Measurements from ENCODE around the gene HPCAL1.
"Not testable (repeated sequence)": the region's sequence is repeated elsewhere in the genome, so short reads cannot be mapped to it uniquely, and the experiment has no call there.

The HPCAL1 gene

DNA sequence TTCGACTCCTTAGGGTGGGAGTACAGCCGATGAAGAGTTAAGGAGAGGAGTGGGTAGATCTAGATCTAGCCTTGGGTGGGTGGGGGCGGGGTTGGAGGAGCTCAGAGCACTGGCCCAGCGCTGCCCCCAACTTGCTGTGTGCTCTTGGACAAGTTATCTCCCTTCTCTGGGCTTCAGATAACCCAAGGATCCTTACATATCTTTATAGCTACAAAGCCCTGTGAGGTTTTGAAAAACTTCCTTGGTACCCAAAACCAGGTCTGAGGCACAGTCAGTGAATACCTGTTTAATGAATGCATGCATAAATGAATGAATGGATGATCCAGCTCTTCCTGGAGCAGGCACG lies 146.8 kb downstream of the HPCAL1 start:
- Histone ChIP-seq H3K36me3 (ENCODE audit: control insufficient read depth, insufficient read depth, low read length) (peaks cover 14% of the 10 kb centered on the region), H3K4me3 (ENCODE audit: extremely low read depth, insufficient read depth, low read length, poor library complexity, severe bottlenecking) (peak overlapping the region; percentile 61), H3K4me1 (ENCODE audit: control insufficient read depth, insufficient read depth, low read length, poor library complexity, severe bottlenecking) (peaks cover 10% of the 10 kb centered on the region), H3K27ac (ENCODE audit: low read depth, low read length, severe bottlenecking) (no peak overlapping the region), H3K9me3 (ENCODE audit: control insufficient read depth, low read length) (no peaks in the 10 kb centered on the region)
- 83 to 88% methylated on average over 1 of the region's 5 CpGs for WGBS, 2 experiments (ENCODE audit: insufficient coverage in 2 of 2)

DNA sequence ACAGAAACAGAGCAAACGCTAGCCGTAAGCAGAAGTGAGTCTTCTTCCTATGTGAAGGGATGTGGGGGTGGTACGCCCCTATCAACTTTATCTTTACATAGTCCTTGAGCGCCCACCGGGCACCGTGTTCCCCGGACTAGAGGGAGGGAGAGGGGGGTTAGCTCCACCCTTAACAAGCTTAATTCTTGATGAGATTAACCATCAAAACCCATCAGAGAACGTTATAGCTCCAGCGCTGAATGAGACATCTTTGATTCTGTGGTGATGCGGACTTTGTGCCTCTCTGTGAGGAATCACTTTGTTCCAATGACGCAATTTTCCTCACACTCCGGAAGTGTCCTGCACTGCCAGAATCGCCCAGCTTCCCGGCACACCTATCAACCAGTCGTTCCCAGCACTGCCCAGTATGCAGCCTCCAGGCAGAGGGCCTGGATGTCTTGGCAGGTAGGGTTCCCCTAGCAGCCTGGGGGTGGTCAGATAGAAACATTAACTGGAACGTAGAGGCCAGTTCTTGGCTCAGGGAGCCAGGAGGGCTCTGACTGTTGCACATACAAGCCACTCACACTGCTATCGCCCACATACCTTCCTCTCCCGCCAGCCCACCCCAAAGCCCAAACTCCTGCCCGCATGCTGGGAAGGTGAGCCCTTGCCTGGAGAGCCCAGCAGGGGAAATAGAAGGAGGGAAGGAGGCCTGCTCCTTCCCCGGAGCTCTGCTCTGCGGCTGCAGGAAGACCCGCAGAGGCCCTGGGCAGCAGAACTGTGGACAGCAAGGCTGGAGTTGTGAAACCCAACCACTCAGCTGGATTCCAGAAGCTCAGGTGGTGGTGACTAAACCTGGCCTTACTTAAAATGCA lies 147.4 kb downstream of the HPCAL1 start:
- no peak overlapping the region for H3K4me3 ChIP-seq (ENCODE audit: extremely low read depth, insufficient read depth, low read length, poor library complexity, severe bottlenecking)
- H3K4me1 ChIP-seq (ENCODE audit: control insufficient read depth, insufficient read depth, low read length, poor library complexity, severe bottlenecking), result peaks cover 10% of the 10 kb centered on the region
- H3K9me3 ChIP-seq (ENCODE audit: control insufficient read depth, low read length), result no peaks in the 10 kb centered on the region
- H3K27ac ChIP-seq (ENCODE audit: low read depth, low read length, severe bottlenecking), result no peak overlapping the region
- WGBS, 2 experiments (ENCODE audit: insufficient coverage in 2 of 2), result 87 to 93% methylated on average over 12 to 17 of the region's 22 CpGs
- H3K36me3 ChIP-seq (ENCODE audit: control insufficient read depth, insufficient read depth, low read length), result peaks cover 8% of the 10 kb centered on the region

DNA sequence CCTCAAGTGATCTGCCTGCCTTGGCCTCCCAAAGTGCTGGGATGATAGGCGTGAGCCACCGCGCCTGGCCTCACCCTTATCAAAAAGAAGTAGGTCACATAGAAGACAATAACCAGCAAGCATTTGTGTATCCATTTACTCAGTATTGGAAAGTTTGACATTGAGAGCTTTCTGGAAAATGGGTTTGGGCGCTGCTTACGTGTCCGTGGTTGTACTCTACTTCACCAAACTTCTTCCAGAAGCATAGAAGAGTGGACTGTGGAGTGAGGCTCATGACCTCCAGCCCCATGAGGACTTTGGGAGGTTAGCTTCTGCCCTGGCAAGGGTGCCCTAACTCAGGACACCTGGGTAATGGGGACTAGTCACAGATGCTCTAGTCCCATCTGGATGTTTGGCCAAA lies 149.1 kb downstream of the HPCAL1 start:
- 95 to 100% methylated on average over 2 to 6 of the region's 6 CpGs for WGBS, 2 experiments (ENCODE audit: insufficient coverage in 2 of 2)
- H3K4me3 ChIP-seq (ENCODE audit: extremely low read depth, insufficient read depth, low read length, poor library complexity, severe bottlenecking), result no peak overlapping the region
- no peaks in the 10 kb centered on the region for H3K9me3 ChIP-seq (ENCODE audit: control insufficient read depth, low read length)
- peaks cover 3% of the 10 kb centered on the region for H3K4me1 ChIP-seq (ENCODE audit: control insufficient read depth, insufficient read depth, low read length, poor library complexity, severe bottlenecking)
- no peak overlapping the region for H3K27ac ChIP-seq (ENCODE audit: low read depth, low read length, severe bottlenecking)
- H3K36me3 ChIP-seq (ENCODE audit: control insufficient read depth, insufficient read depth, low read length), result no peaks in the 10 kb centered on the region

DNA sequence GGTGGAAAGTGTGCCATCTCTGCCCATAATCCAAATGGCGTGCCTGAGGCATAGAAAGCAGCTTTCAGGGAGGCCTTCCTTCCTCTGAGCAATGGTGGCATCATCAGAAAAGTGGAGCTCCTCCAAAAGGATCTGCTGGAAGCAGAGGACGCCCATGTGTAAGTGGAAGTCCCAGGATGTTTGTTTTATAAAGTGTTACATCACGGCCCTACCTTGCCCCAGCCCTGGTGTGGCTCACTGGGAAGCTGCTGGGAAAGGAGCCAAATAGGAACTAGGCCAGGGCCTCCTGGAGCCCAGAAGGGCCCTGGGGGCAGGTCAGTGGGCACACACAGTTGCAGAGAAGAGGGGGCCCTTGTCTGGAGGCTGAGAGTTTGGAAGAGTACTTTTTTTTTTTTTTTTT lies 149.6 kb downstream of the HPCAL1 start:
- Histone ChIP-seq H3K27ac (ENCODE audit: low read depth, low read length, severe bottlenecking) (no peak overlapping the region), H3K4me1 (ENCODE audit: control insufficient read depth, insufficient read depth, low read length, poor library complexity, severe bottlenecking) (peaks cover 3% of the 10 kb centered on the region), H3K9me3 (ENCODE audit: control insufficient read depth, low read length) (no peaks in the 10 kb centered on the region), H3K4me3 (ENCODE audit: extremely low read depth, insufficient read depth, low read length, poor library complexity, severe bottlenecking) (no peak overlapping the region), H3K36me3 (ENCODE audit: control insufficient read depth, insufficient read depth, low read length) (no peaks in the 10 kb centered on the region)
- 88 to 100% methylated on average over 3 of the region's 3 CpGs for WGBS, 2 experiments (ENCODE audit: insufficient coverage in 2 of 2)

DNA sequence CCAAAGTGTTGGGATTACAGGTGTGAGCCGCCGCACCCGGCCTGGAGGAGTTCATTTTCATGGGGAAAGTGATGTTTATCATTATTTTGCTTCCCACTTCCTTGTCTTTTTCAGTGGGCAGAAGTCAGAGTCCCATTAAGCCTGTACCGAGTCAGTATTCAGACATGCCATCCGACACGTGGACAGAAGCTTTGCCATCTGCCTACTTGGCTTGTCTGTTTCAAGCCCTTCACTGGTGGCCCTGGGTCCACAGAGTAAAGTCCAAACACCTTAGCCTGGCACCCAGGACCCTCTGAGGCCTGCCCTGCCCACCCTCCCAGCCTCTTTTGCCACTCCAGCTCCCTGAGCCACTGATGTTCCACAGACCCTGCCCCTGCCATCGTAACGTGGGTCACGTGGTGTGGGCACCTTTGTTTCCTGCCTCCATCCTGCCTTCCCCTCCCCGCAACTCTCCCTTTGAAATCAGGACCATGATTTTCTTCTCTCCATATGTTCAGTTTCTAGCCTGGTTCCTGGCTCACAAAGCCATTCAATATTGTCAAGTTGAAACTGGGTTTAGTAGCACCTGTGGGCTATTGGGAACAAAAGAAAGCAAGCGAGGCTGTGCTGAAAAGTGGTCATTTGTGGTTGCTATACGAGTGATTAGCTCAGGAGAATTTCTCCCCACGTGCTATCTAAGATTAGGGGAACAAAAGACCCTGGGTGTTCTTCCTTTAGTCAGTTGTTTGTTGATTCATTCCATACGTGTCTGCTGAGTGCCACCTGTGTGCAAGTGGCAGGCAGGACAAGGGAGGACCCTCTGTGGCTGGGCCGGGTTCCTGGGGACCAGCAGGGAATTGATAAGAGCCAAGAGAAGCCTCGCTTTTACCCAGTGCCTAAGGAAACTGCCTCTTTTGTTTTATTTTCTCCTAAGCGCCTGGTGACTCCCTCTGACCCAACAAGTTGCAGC lies 150.5 kb downstream of the HPCAL1 start:
- H3K9me3 ChIP-seq (ENCODE audit: control insufficient read depth, low read length), result no peaks in the 10 kb centered on the region
- no peak overlapping the region for H3K27ac ChIP-seq (ENCODE audit: low read depth, low read length, severe bottlenecking)
- WGBS, 2 experiments (ENCODE audit: insufficient coverage in 2 of 2), result 86 to 89% methylated on average over 14 of the region's 17 CpGs
- peaks cover 3% of the 10 kb centered on the region for H3K4me1 ChIP-seq (ENCODE audit: control insufficient read depth, insufficient read depth, low read length, poor library complexity, severe bottlenecking)
- H3K36me3 ChIP-seq (ENCODE audit: control insufficient read depth, insufficient read depth, low read length), result no peaks in the 10 kb centered on the region
- H3K4me3 ChIP-seq (ENCODE audit: extremely low read depth, insufficient read depth, low read length, poor library complexity, severe bottlenecking), result no peak overlapping the region

DNA sequence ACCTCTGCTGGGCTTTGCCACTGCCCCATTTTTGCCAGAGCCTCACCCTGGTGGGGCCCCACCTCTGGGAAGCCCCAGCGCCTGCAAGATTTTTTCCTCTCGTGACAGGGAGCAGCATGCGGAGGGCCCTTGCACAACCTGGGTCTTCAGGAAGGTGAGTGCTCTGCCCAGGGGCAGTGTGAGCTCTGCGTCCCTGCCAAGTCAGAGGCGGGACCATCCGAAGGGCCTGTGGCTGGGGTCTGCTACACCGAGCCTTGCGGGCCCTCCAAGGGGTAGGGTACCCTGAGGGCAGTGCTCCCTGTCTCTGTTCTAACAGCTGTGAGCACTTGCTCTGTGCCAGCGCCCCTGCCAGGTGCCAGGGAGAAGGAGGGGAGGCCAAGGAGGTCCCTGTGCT lies 151.2 kb downstream of the HPCAL1 start:
- no peaks in the 10 kb centered on the region for H3K9me3 ChIP-seq (ENCODE audit: control insufficient read depth, low read length)
- WGBS, 2 experiments (ENCODE audit: insufficient coverage in 2 of 2), result 89 to 91% methylated on average over 4 to 6 of the region's 9 CpGs
- H3K27ac ChIP-seq (ENCODE audit: low read depth, low read length, severe bottlenecking), result no peak overlapping the region
- H3K4me1 ChIP-seq (ENCODE audit: control insufficient read depth, insufficient read depth, low read length, poor library complexity, severe bottlenecking), result peaks cover 3% of the 10 kb centered on the region
- no peaks in the 10 kb centered on the region for H3K36me3 ChIP-seq (ENCODE audit: control insufficient read depth, insufficient read depth, low read length)
- no peak overlapping the region for H3K4me3 ChIP-seq (ENCODE audit: extremely low read depth, insufficient read depth, low read length, poor library complexity, severe bottlenecking)

DNA sequence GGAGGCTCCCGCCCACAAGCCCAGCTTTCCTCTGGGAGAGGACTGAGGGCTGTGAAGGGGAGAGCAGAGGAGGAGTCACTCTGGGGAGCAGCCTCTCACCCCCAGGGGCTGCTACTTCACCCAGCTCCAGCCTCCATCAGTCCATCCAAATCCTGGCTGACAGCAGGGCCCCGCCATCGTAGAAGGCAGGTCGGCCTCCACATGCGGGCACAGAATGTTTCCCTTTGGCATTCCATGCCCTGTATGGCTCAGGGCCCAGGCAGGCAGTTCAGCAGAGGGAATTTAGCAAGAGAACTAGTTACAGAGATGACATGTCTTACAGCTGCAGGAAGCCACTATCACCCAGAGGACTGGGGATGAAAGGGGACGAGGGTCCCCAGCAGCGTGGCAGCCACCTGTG lies 151.8 kb downstream of the HPCAL1 start:
- H3K9me3 ChIP-seq (ENCODE audit: control insufficient read depth, low read length), result no peaks in the 10 kb centered on the region
- peaks cover 3% of the 10 kb centered on the region for H3K4me1 ChIP-seq (ENCODE audit: control insufficient read depth, insufficient read depth, low read length, poor library complexity, severe bottlenecking)
- no peaks in the 10 kb centered on the region for H3K36me3 ChIP-seq (ENCODE audit: control insufficient read depth, insufficient read depth, low read length)
- WGBS, 2 experiments (ENCODE audit: insufficient coverage in 2 of 2), result 93 to 100% methylated on average over 5 to 6 of the region's 7 CpGs
- no peak overlapping the region for H3K4me3 ChIP-seq (ENCODE audit: extremely low read depth, insufficient read depth, low read length, poor library complexity, severe bottlenecking)
- no peak overlapping the region for H3K27ac ChIP-seq (ENCODE audit: low read depth, low read length, severe bottlenecking)

DNA sequence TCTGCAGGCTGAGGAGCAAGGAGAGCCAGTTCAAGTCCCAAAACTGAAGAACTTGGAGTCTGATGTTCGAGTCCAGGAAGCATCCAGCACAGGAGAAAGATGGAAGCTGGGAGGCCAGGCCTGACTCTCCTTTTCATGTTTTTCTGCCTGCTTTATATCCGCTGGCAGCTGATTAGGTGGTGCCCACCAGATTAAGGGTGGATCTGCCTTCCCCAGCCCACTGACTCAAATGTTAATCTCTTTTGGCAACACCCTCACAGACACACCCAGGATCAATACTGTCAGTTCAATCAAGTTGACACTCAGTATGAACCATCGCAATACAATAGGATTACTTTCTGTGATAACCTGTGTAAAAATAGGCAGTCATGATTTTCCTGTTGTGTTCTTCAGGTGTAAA lies 154.5 kb downstream of the HPCAL1 start:
- not testable (repeated sequence) for H3K27ac ChIP-seq (ENCODE audit: low read depth, low read length, severe bottlenecking); H3K4me3 ChIP-seq (ENCODE audit: extremely low read depth, insufficient read depth, low read length, poor library complexity, severe bottlenecking); H3K9me3 ChIP-seq (ENCODE audit: control insufficient read depth, low read length); H3K4me1 ChIP-seq (ENCODE audit: control insufficient read depth, insufficient read depth, low read length, poor library complexity, severe bottlenecking); H3K36me3 ChIP-seq (ENCODE audit: control insufficient read depth, insufficient read depth, low read length)
- 91 to 100% methylated on average over 1 to 2 of the region's 3 CpGs for WGBS, 2 experiments (ENCODE audit: insufficient coverage in 2 of 2)

DNA sequence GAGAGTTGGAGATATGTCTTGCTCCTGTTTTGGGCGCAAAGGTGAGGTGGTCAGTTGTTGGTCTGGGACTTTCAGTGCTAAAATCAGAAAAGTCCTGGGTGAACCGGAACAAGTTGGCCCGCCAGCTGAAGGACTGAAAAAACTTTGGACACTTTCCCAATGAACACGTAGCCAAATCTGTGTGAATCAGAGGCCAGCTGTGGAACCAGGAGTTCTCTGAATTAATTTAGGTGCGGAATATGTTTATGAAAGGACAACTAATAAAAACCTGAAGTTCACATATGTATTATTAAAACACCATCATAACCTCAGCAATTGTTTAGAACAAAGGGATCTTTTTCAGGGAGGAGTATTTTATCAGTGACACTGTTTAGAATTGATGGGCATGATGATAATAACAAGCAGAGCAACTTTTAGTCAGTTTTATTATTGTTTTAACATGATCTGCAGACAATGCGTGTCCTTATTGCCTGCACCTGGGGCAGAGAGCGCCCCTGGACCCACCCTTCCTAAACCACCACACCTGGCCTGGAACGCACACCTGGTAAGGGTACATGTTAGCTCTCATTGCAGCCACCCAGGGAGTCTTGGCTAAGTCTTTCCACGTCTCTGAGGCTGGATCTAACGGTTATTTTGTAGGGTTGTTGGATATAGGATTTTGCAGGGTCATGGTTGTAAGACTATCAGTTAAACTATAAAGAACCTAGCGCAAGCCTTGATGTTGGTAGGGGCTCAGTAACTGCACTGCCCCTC lies 155.3 kb downstream of the HPCAL1 start:
- Histone ChIP-seq H3K27ac (ENCODE audit: low read depth, low read length, severe bottlenecking) (no peak overlapping the region), H3K4me1 (ENCODE audit: control insufficient read depth, insufficient read depth, low read length, poor library complexity, severe bottlenecking) (no peaks in the 10 kb centered on the region)
- 89 to 95% methylated on average over 6 to 10 of the region's 11 CpGs for WGBS, 2 experiments (ENCODE audit: insufficient coverage in 2 of 2)

DNA sequence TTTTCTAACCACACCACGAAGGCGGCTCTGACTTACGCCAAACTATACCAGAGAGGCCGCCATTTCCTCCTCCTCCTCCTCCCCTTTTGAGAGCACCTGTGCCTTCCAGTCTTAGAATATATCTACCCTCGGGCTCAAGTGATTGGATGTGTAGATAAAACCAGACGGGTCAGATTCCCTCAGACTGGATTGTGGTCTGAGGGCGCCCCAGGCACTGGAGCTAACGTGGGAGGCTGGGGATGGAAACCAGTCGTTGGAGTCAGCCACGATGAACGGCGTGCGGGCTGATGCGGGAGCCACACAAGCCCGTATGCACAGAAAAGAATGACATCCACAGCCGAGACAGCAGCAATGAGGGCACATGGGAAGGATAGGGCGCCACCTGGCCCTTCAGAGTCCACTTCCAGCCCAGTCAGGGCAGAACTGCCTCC lies 157.7 kb downstream of the HPCAL1 start:
- no peaks in the 10 kb centered on the region for H3K36me3 ChIP-seq (ENCODE audit: control insufficient read depth, insufficient read depth, low read length)
- H3K9me3 ChIP-seq (ENCODE audit: control insufficient read depth, low read length), result no peaks in the 10 kb centered on the region
- no peaks in the 10 kb centered on the region for H3K4me1 ChIP-seq (ENCODE audit: control insufficient read depth, insufficient read depth, low read length, poor library complexity, severe bottlenecking)
- no peak overlapping the region for H3K4me3 ChIP-seq (ENCODE audit: extremely low read depth, insufficient read depth, low read length, poor library complexity, severe bottlenecking)
- 78 to 92% methylated on average over 8 to 12 of the region's 17 CpGs for WGBS, 2 experiments (ENCODE audit: insufficient coverage in 2 of 2)
- no peak overlapping the region for H3K27ac ChIP-seq (ENCODE audit: low read depth, low read length, severe bottlenecking)

More for the DNA sequence above, 155.3 kb downstream of the HPCAL1 start:
- H3K9me3 ChIP-seq (ENCODE audit: control insufficient read depth, low read length), result no peaks in the 10 kb centered on the region
- H3K36me3 ChIP-seq (ENCODE audit: control insufficient read depth, insufficient read depth, low read length), result no peaks in the 10 kb centered on the region
- no peak overlapping the region for H3K4me3 ChIP-seq (ENCODE audit: extremely low read depth, insufficient read depth, low read length, poor library complexity, severe bottlenecking)

All from mesodermal cell (in vitro differentiated cells).